NT2/D1 (cell line): ENCODE results near the gene ZNF10.

Source experiments
- DNase-seq: peaks from one replicate; pipeline ENCODE4 v3.0.0-alpha.2; 2011; ENCODE audit warnings: low read depth, low spot score
- H3K27me3 ChIP-seq: 2 replicates; pipeline ENCODE4 v1.6.0; 2011; ENCODE audit warnings: mild to moderate bottlenecking; ENCODE audit not compliant: insufficient read length, insufficient read depth
- H3K36me3 ChIP-seq: 2 replicates; pipeline ENCODE4 v1.6.1; 2011; ENCODE audit warnings: mild to moderate bottlenecking, low read length, mixed read lengths; ENCODE audit not compliant: insufficient read depth, insufficient read length
- H3K4me1 ChIP-seq: 2 replicates; pipeline ENCODE4 v1.5.1; 2011; ENCODE audit not compliant: insufficient read depth, insufficient read length
- H3K4me3 ChIP-seq: 2 replicates; pipeline ENCODE4 v1.5.1; 2011; ENCODE audit warnings: low read depth; ENCODE audit not compliant: insufficient read length
- H3K9ac ChIP-seq: 2 replicates; pipeline ENCODE4 v1.6.0; 2011; ENCODE audit warnings: low read depth; ENCODE audit not compliant: insufficient read length
- H3K9me3 ChIP-seq: 2 replicates; pipeline ENCODE4 v1.5.1; 2011; ENCODE audit warnings: mild to moderate bottlenecking, low read length; ENCODE audit not compliant: insufficient read depth
- SUZ12 ChIP-seq: IDR thresholded peaks from 2 replicates; pipeline ENCODE4 v1.6.1; 2011; ENCODE audit not compliant: insufficient read length, insufficient read depth; ENCODE audit errors: extremely low read depth
- YY1 ChIP-seq: IDR thresholded peaks from 2 replicates; pipeline ENCODE4 v1.6.1; 2011; ENCODE audit not compliant: insufficient read length, insufficient read depth
- ZNF274 ChIP-seq: IDR thresholded peaks from 2 replicates; pipeline ENCODE4 v1.6.1; 2011; ENCODE audit warnings: mild to moderate bottlenecking, low read depth, low read length

ZNF10 gene

GRCh38 chr12:133120385-133121191, 9.8 kb upstream of the ZNF10 start:
- H3K9me3 ChIP-seq, result peaks cover 100% of the 10 kb centered on the region
- no peaks in the 10 kb centered on the region for H3K4me1 ChIP-seq
- no peak for TF ChIP-seq SUZ12
- peak; percentile 98 for TF ChIP-seq ZNF274
- no peak for DNase-seq
- no peak overlapping the region for H3K4me3 ChIP-seq
- no peaks in the 10 kb centered on the region for H3K27me3 ChIP-seq
- H3K36me3 ChIP-seq, result peaks cover 79% of the 10 kb centered on the region
- H3K9ac ChIP-seq, result no peak overlapping the region

- Histone ChIP-seq H3K36me3 (peaks cover 64% of the 10 kb centered on the region), H3K27me3 (no peaks in the 10 kb centered on the region), H3K4me3 (no peak overlapping the region), H3K4me1 (no peaks in the 10 kb centered on the region), H3K9me3 (peaks cover 93% of the 10 kb centered on the region), H3K9ac (no peak overlapping the region)
- TF ChIP-seq ZNF274 (no peak), SUZ12 (no peak), YY1 (no peak)
- DNase-seq, result no peak
These were observed 5.8 kb upstream of the ZNF10 start for GRCh38 chr12:133124674-133125073.

- TF ChIP-seq YY1, result peak; percentile 17
- TF ChIP-seq ZNF274, result no peak
- TF ChIP-seq SUZ12, result no peak
- Histone ChIP-seq H3K9me3 (peaks cover 68% of the 10 kb centered on the region), H3K4me3 (peak overlapping the region; percentile 95), H3K36me3 (peaks cover 48% of the 10 kb centered on the region), H3K27me3 (no peaks in the 10 kb centered on the region), H3K4me1 (no peaks in the 10 kb centered on the region), H3K9ac (peak overlapping the region; percentile 89)
- no peak for DNase-seq
These were observed 924 bp upstream of the ZNF10 start for GRCh38 chr12:133129368-133130037.

GRCh38 chr12:133130808-133131128, 341 bp downstream of the ZNF10 start:
- no peak for DNase-seq
- no peaks in the 10 kb centered on the region for H3K4me1 ChIP-seq
- no peak for TF ChIP-seq ZNF274
- TF ChIP-seq YY1, result no peak
- TF ChIP-seq SUZ12, result no peak
- peak overlapping the region; percentile 95 for H3K4me3 ChIP-seq
- H3K27me3 ChIP-seq, result no peaks in the 10 kb centered on the region
- H3K9ac ChIP-seq, result peak overlapping the region; percentile 94
- H3K9me3 ChIP-seq, result peaks cover 68% of the 10 kb centered on the region
- peaks cover 52% of the 10 kb centered on the region for H3K36me3 ChIP-seq

GRCh38 chr12:133135747-133136146, 5.3 kb downstream of the ZNF10 start:
- H3K4me1 ChIP-seq, result no peaks in the 10 kb centered on the region
- TF ChIP-seq SUZ12 (no peak), YY1 (no peak), ZNF274 (no peak)
- no peak overlapping the region for H3K9ac ChIP-seq
- no peaks in the 10 kb centered on the region for H3K27me3 ChIP-seq
- no peak for DNase-seq
- H3K36me3 ChIP-seq, result peaks cover 70% of the 10 kb centered on the region
- H3K4me3 ChIP-seq, result no peak overlapping the region
- peaks cover 80% of the 10 kb centered on the region for H3K9me3 ChIP-seq

- Histone ChIP-seq H3K9me3 (peaks cover 64% of the 10 kb centered on the region), H3K4me1 (no peaks in the 10 kb centered on the region), H3K27me3 (no peaks in the 10 kb centered on the region), H3K4me3 (no peak overlapping the region), H3K9ac (no peak overlapping the region), H3K36me3 (peaks cover 71% of the 10 kb centered on the region)
- TF ChIP-seq ZNF274 (no peak), YY1 (no peak), SUZ12 (no peak)
- no peak for DNase-seq
These were observed 15.6 kb downstream of the ZNF10 start for GRCh38 chr12:133145981-133146380.

- H3K4me3 ChIP-seq, result no peak overlapping the region
- peaks cover 92% of the 10 kb centered on the region for H3K9me3 ChIP-seq
- H3K27me3 ChIP-seq, result no peaks in the 10 kb centered on the region
- TF ChIP-seq YY1, result no peak
- TF ChIP-seq SUZ12, result no peak
- peak; percentile 95 for TF ChIP-seq ZNF274
- no peaks in the 10 kb centered on the region for H3K4me1 ChIP-seq
- no peak overlapping the region for H3K9ac ChIP-seq
- peaks cover 76% of the 10 kb centered on the region for H3K36me3 ChIP-seq
- DNase-seq, result no peak
These were observed 25.8 kb downstream of the ZNF10 start for GRCh38 chr12:133156125-133156690.
